Keratinocyte (primary cell): Measurements from ENCODE around the gene OSGIN1. TPM values are rescaled to one million over a fixed set of nuclear protein-coding genes. Genes with fewer than 3 reads are reported as not detected.

Source experiments
- DNase-seq: peaks from one replicate; pipeline ENCODE4 v3.0.0-alpha.2; 2011; ENCODE audit warnings: low read depth, missing footprints, low spot score
- FAIRE-seq: peaks from 2 replicates; lab custom pipeline; 2011; peaks lifted over from hg19 to GRCh38; lab: Jason Lieb, UNC
- H2AFZ ChIP-seq: 2 replicates; pipeline ENCODE4 v1.6.0; 2012; ENCODE audit warnings: low read length, control low read depth, inconsistent platforms; ENCODE audit not compliant: control insufficient read depth
- H3K27ac ChIP-seq: 2 replicates; pipeline ENCODE4 v1.5.1; 2011; ENCODE audit warnings: low read length; ENCODE audit not compliant: control insufficient read depth, insufficient read depth
- H3K27me3 ChIP-seq: 3 replicates; pipeline ENCODE4 v1.6.0; 2011; ENCODE audit warnings: low read length; ENCODE audit not compliant: control insufficient read depth, insufficient read depth; ENCODE audit errors: extremely low read depth
- H3K36me3 ChIP-seq, 2 experiments: 2 replicates in 1 of 2; 3 replicates in 1 of 2; pipeline ENCODE4 v1.5.1; 2011; ENCODE audit warnings: low read length in 2 of 2, mild to moderate bottlenecking in 1 of 2; ENCODE audit not compliant: control insufficient read depth in 2 of 2, insufficient read depth in 2 of 2; ENCODE audit errors: extremely low read depth in 1 of 2
- H3K4me1 ChIP-seq: 3 replicates; pipeline ENCODE4 v1.5.1; 2011; ENCODE audit warnings: low read length; ENCODE audit not compliant: control insufficient read depth, insufficient read depth; ENCODE audit errors: extremely low read depth
- H3K4me2 ChIP-seq: 3 replicates; pipeline ENCODE4 v1.6.0; 2011; ENCODE audit warnings: low read depth, low read length; ENCODE audit not compliant: control insufficient read depth, insufficient read depth; ENCODE audit errors: extremely low read depth
- H3K4me3 ChIP-seq, 3 experiments: fragments of 200-600 bp in 1 of 3; sonication (generic) in 1 of 3; 2 replicates in 2 of 3; 3 replicates in 1 of 3; pipeline ENCODE4 v1.5.1; 2011 to 2016; ENCODE audit warnings: low read length in 3 of 3, mild to moderate bottlenecking in 3 of 3, control low read depth in 2 of 3, inconsistent platforms in 1 of 3, low read depth in 1 of 3, mixed read lengths in 1 of 3, mixed run types in 1 of 3, moderate library complexity in 1 of 3; ENCODE audit not compliant: control insufficient read depth in 2 of 3, insufficient read depth in 2 of 3; ENCODE audit errors: extremely low read depth in 1 of 3
- H3K79me2 ChIP-seq: 2 replicates; pipeline ENCODE4 v1.6.0; 2012; ENCODE audit warnings: low read length; ENCODE audit not compliant: control insufficient read depth, insufficient read depth
- H3K9ac ChIP-seq: 3 replicates; pipeline ENCODE4 v1.6.0; 2011; ENCODE audit warnings: low read length; ENCODE audit not compliant: control insufficient read depth, insufficient read depth; ENCODE audit errors: extremely low read depth
- H3K9me1 ChIP-seq: 3 replicates; pipeline ENCODE4 v1.6.0; 2011; ENCODE audit warnings: low read length; ENCODE audit not compliant: control insufficient read depth, insufficient read depth; ENCODE audit errors: extremely low read depth
- H3K9me3 ChIP-seq: 2 replicates; pipeline ENCODE4 v1.5.1; 2012; ENCODE audit warnings: low read depth, low read length; ENCODE audit not compliant: control insufficient read depth
- H4K20me1 ChIP-seq: 3 replicates; pipeline ENCODE4 v1.6.0; 2011; ENCODE audit warnings: low read length; ENCODE audit not compliant: control insufficient read depth, insufficient read depth; ENCODE audit errors: extremely low read depth
- CTCF ChIP-seq, 3 experiments: IDR thresholded peaks in 1 of 3; conservative IDR thresholded peaks in 1 of 3; optimal IDR thresholded peaks in 1 of 3; 2 replicates in 2 of 3; 3 replicates in 1 of 3; pipeline versions ENCODE3 to v1.5.1; 2011; ENCODE audit warnings: low read length in 3 of 3, mild to moderate bottlenecking in 3 of 3, moderate library complexity in 2 of 3, control low read depth in 1 of 3, inconsistent platforms in 1 of 3; ENCODE audit not compliant: insufficient read depth in 2 of 3; ENCODE audit errors: extremely low read depth in 1 of 3
- EZH2 ChIP-seq: IDR thresholded peaks from one replicate; pipeline ENCODE4 v1.6.1; 2012; ENCODE audit warnings: inconsistent platforms, mild to moderate bottlenecking, low read length, moderate library complexity
- dilution Hi-C: fragments of 300-500 bp; cut with MboI; formaldehyde crosslinking; loops from one replicate; pipeline ENCODE4 v1.7.0; 2020; ENCODE audit warnings: low sequenced_read_pairs; ENCODE audit not compliant: extremely low pct_ligation_motif_present
- polyA plus RNA-seq, 5 experiments: library from polyadenylated mRNA; depleted of rRNA in 3 of 5; stranded (reverse) in 3 of 5; stranded (forward) in 1 of 5; unstranded in 1 of 5; fragments of >200 nt; gene quantifications; 1 replicate in 1 of 5; 2 replicates in 3 of 5; 3 replicates in 1 of 5; pipeline versions ENCODE4 v1.2.1 to v1.2.3, GENCODE V29; 2011 to 2012; ENCODE audit warnings: missing spikeins in 2 of 5, low read depth in 1 of 5, low replicate concordance in 1 of 5

The OSGIN1 gene
- polyA plus RNA-seq, 1 donor (not counting 4 experiments of a cell fraction or from before 2014, with no cell fraction given) = 2.1 TPM

DNA sequence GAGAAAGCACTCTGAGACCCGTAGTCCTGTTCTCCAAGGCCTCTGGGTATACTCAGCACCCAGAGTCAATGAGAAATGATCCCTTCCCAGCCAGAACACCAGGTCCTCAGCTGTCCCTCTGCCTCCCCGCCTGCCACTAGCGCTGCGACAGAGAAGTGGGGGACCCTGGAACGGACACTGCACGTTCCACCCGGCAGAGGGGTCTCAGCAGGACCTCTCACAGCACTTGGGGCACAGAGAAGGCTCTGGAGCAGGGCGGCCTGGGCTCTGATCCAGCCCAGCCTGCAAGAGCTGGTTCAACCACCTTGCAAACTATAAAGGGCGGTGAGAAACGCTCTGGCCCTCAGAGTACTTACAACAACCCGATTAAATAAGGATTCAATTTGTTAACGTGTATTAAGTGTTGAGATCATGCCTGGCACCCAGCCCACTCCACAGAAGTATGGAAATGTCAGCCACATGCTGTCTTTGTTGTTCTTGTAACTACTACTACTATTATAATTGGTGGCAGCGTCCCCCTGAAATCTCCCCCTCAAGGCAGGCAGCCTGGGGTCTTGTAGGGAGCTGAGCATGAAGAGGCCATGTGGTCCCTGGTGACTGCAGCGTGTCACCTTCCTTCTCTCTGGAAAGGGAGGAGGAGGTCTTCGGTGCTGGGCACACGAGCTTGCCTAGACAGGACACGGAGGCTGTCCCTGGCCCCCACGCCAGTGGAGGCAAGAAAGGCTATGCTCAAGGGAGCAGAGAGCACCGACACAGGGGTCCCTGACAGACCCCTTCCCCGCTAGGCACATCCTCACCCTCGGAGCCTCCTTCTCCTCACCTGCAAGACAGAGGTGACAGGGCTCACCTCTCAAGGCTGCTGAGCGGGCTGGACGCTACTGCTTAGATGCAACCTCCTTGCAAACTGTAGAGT is 2.4 kb downstream of the OSGIN1 start:
- H4K20me1 ChIP-seq = no peaks in the 10 kb centered on the region
- no peak overlapping the region for H3K4me2 ChIP-seq

DNA sequence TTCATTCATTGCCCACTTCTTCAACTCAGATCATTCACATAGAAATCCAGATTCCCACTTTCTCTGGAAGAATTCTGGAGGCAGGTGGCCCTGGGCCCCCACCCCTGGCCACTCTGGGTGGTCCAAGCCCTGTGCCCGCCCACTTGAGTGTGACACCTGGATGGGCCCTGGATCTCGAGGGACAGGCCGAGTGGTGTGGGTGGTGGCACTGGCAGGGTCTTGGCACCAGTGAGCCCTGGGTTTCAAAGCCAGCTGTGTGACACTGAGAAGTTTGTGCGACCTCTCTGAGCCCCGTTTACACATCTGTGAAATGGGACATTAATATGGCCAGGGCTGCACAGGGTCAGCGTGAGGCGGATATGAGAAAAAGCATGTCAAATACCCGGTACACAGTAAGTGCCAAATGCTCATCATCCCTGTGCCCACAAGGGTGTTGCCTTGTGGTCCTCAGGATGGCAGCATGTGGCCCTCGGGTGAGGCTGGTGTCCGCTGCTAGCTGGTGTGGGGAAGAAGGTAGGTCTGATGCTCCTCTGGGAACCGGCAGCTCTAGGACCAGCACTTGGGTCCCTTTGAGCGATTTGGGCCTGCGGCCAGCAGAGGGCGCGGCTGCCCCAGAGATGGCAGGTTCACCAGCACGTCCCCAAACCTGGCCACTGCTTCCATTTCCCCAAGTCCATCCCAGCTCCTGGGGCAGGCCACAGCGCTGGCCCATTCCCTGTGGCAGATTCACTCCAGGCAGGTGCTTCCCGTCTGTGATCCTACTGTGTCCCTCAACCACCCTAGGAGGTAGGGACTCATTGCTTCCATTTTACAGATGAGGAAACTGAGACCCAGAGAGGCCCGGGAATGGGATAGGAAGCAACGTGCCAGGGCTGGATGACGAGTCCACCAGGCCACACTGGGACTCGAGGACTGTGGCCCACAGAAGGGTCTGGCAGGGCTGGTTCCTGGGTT is 3.6 kb downstream of the OSGIN1 start:
- H2AFZ ChIP-seq = no peak overlapping the region
- DNase-seq = peak; percentile 61
- H3K4me1 ChIP-seq = peaks cover 19% of the 10 kb centered on the region
- peaks cover 0 to 22% of the 10 kb centered on the region in 2 experiments for H3K36me3 ChIP-seq
- H3K27me3 ChIP-seq = no peaks in the 10 kb centered on the region
- peak; percentile 82 to 92 (median 91) for TF ChIP-seq CTCF (optimal IDR thresholded peaks at IDR 0.05 in 1 of 3, IDR thresholded peaks at IDR 0.05 in 1 of 3, conservative IDR thresholded peaks at IDR 0.05 in 1 of 3; ENCODE audit: extremely low read depth in 1 of 3, insufficient read depth in 2 of 3, low read length in 3 of 3)
- no peak for TF ChIP-seq EZH2
- no peaks in the 10 kb centered on the region for H3K9me3 ChIP-seq
- no peak overlapping the region for H3K9ac ChIP-seq
- H3K4me2 ChIP-seq = no peak overlapping the region
- no peaks in the 10 kb centered on the region for H4K20me1 ChIP-seq
- dilution Hi-C loops = no loop called here
- no peaks in the 10 kb centered on the region for H3K9me1 ChIP-seq
- no peak overlapping the region for H3K4me3 ChIP-seq
- FAIRE-seq = no peak
- no peak overlapping the region for H3K27ac ChIP-seq
- H3K79me2 ChIP-seq = no peaks in the 10 kb centered on the region

More for the DNA sequence above, 2.4 kb downstream of the OSGIN1 start:
- H2AFZ ChIP-seq = no peak overlapping the region
- no peak overlapping the region for H3K9ac ChIP-seq
- peaks cover 0 to 15% of the 10 kb centered on the region in 2 experiments for H3K36me3 ChIP-seq
- H3K4me3 ChIP-seq = no peak overlapping the region
- no peaks in the 10 kb centered on the region for H3K79me2 ChIP-seq
- DNase-seq = no peak
- H3K27me3 ChIP-seq = no peaks in the 10 kb centered on the region
- no peaks in the 10 kb centered on the region for H3K9me1 ChIP-seq
- H3K4me1 ChIP-seq = peaks cover 19% of the 10 kb centered on the region
- TF ChIP-seq EZH2 (no peak), CTCF (optimal IDR thresholded peaks at IDR 0.05 in 1 of 3, IDR thresholded peaks at IDR 0.05 in 1 of 3, conservative IDR thresholded peaks at IDR 0.05 in 1 of 3; ENCODE audit: extremely low read depth in 1 of 3, insufficient read depth in 2 of 3, low read length in 3 of 3) (no peak)
- H3K27ac ChIP-seq = no peak overlapping the region
- H3K9me3 ChIP-seq = no peaks in the 10 kb centered on the region
- dilution Hi-C loops = no loop called here
- no peak for FAIRE-seq
